ENCODE data around the gene GLRA2.

GLRA2 gene

DNA sequence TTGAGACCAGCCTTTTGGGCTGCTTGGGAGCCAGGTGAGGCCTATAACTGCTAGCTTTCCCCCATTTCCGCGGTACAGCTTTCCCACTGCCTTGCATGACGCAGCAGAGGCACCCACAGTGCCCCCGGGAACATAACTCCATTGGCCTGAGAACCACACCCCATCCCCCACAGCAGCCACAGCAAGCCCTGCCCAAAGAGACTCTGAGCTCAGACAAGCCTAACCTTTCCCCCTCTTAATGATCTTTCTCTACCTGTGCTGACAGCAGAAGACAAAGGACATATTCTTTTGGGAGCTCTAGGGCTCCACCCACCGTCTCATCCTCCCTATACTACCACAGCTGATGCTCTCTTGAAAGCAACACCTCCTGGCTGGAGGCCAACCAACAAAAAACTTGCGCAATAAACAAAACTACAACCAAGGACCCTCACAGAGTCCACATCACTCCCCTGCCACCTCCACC is 228.7 kb downstream of the GLRA2 start:
- no peaks in the 10 kb centered on the region for H3K27me3 ChIP-seq (replicated peaks; ENCODE audit: control insufficient read depth, insufficient read depth, low read length, poor library complexity, severe bottlenecking)
- no peak overlapping the region for H3K4me3 ChIP-seq (ENCODE audit: insufficient read depth, low read depth, low read length, poor library complexity, severe bottlenecking)
- no peak for DNase-seq
- no peaks in the 10 kb centered on the region for H3K9me3 ChIP-seq (ENCODE audit: control insufficient read depth, low read length)
- H3K36me3 ChIP-seq (ENCODE audit: control insufficient read depth, insufficient read depth, low read length) = no peaks in the 10 kb centered on the region
- H3K27ac ChIP-seq (ENCODE audit: insufficient read depth, low read length, poor library complexity, severe bottlenecking) = no peak overlapping the region
- no peaks in the 10 kb centered on the region for H3K4me1 ChIP-seq (ENCODE audit: control insufficient read depth, insufficient read depth, low read length, poor library complexity, severe bottlenecking)

- DNase-seq = no peak
- no peaks in the 10 kb centered on the region for H3K27me3 ChIP-seq (replicated peaks; ENCODE audit: control insufficient read depth, insufficient read depth, low read length, poor library complexity, severe bottlenecking)
- no peaks in the 10 kb centered on the region for H3K9me3 ChIP-seq (ENCODE audit: control insufficient read depth, low read length)
- no peaks in the 10 kb centered on the region for H3K4me1 ChIP-seq (ENCODE audit: control insufficient read depth, insufficient read depth, low read length, poor library complexity, severe bottlenecking)
- no peak overlapping the region for H3K27ac ChIP-seq (ENCODE audit: insufficient read depth, low read length, poor library complexity, severe bottlenecking)
- no peak overlapping the region for H3K4me3 ChIP-seq (ENCODE audit: insufficient read depth, low read depth, low read length, poor library complexity, severe bottlenecking)
- no peaks in the 10 kb centered on the region for H3K36me3 ChIP-seq (ENCODE audit: control insufficient read depth, insufficient read depth, low read length)
Measured at GRCh38 chrX:14775416-14775815, 246.1 kb downstream of the GLRA2 start.

GRCh38 chrX:14776901-14777300 is 247.6 kb downstream of the GLRA2 start:
- no peaks in the 10 kb centered on the region for H3K36me3 ChIP-seq (ENCODE audit: control insufficient read depth, insufficient read depth, low read length)
- no peak overlapping the region for H3K4me3 ChIP-seq (ENCODE audit: insufficient read depth, low read depth, low read length, poor library complexity, severe bottlenecking)
- no peak for DNase-seq
- H3K9me3 ChIP-seq (ENCODE audit: control insufficient read depth, low read length) = no peaks in the 10 kb centered on the region
- H3K27ac ChIP-seq (ENCODE audit: insufficient read depth, low read length, poor library complexity, severe bottlenecking) = no peak overlapping the region
- H3K27me3 ChIP-seq (replicated peaks; ENCODE audit: control insufficient read depth, insufficient read depth, low read length, poor library complexity, severe bottlenecking) = no peaks in the 10 kb centered on the region
- H3K4me1 ChIP-seq (ENCODE audit: control insufficient read depth, insufficient read depth, low read length, poor library complexity, severe bottlenecking) = no peaks in the 10 kb centered on the region

DNA sequence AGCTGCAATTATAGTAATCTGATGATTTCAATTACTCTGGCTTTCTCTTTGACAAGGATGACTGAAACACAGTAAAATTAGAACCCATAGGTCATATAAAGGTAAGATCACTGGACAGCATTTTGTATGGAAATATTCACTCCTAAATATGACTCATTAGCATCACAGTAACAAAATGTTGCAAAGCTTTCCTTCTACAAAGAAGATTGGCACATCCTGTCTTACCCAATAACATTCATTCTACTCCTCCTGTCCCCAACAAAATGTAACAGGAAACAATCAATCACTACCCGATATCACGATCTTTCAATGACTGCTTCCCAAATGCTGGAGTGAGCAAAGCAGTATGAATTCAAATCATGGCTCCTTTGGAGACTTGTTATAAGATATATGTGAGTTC is 248.2 kb downstream of the GLRA2 start:
- no peak overlapping the region for H3K27ac ChIP-seq (ENCODE audit: insufficient read depth, low read length, poor library complexity, severe bottlenecking)
- DNase-seq = no peak
- H3K9me3 ChIP-seq (ENCODE audit: control insufficient read depth, low read length) = no peaks in the 10 kb centered on the region
- no peak overlapping the region for H3K4me3 ChIP-seq (ENCODE audit: insufficient read depth, low read depth, low read length, poor library complexity, severe bottlenecking)
- no peaks in the 10 kb centered on the region for H3K27me3 ChIP-seq (replicated peaks; ENCODE audit: control insufficient read depth, insufficient read depth, low read length, poor library complexity, severe bottlenecking)
- no peaks in the 10 kb centered on the region for H3K4me1 ChIP-seq (ENCODE audit: control insufficient read depth, insufficient read depth, low read length, poor library complexity, severe bottlenecking)
- H3K36me3 ChIP-seq (ENCODE audit: control insufficient read depth, insufficient read depth, low read length) = no peaks in the 10 kb centered on the region

DNA sequence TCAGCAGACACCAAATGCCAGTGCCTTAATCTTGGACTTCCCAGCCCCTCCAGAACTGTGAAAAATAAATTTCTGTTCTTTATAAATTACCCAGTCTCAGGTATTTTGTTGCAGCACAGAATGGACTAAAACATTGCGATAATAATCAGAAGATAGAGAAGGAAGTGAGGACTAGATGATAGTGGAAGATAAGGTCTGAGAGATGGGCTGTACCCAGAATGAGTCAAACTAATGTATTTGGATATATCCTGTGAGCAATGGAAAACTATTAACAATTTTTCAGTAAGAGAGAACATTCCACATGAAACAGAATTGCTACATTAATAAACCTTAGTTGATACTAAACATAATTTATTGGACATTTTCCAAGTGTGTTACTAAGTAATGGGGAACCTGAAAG is 250.2 kb downstream of the GLRA2 start:
- Histone ChIP-seq H3K9me3 (ENCODE audit: control insufficient read depth, low read length) (no peaks in the 10 kb centered on the region), H3K27ac (ENCODE audit: insufficient read depth, low read length, poor library complexity, severe bottlenecking) (no peak overlapping the region), H3K4me1 (ENCODE audit: control insufficient read depth, insufficient read depth, low read length, poor library complexity, severe bottlenecking) (no peaks in the 10 kb centered on the region), H3K27me3 (replicated peaks; ENCODE audit: control insufficient read depth, insufficient read depth, low read length, poor library complexity, severe bottlenecking) (no peaks in the 10 kb centered on the region), H3K36me3 (ENCODE audit: control insufficient read depth, insufficient read depth, low read length) (no peaks in the 10 kb centered on the region), H3K4me3 (ENCODE audit: insufficient read depth, low read depth, low read length, poor library complexity, severe bottlenecking) (no peak overlapping the region)
- no peak for DNase-seq
